COLO829 (cell line): ENCODE data around the gene KANSL1.
"Not testable (repeated sequence)": the region's sequence is repeated elsewhere in the genome, so short reads cannot be mapped to it uniquely, and the experiment has no call there.

Source experiments
- DNase-seq: peaks from one replicate; pipeline ENCODE4 v3.0.0; 2012; ENCODE audit warnings: low spot score

Gene KANSL1

GRCh38 chr17:46192189-46192438 is 1.1 kb downstream of the KANSL1 start:
- DNase-seq, result no peak

DNA sequence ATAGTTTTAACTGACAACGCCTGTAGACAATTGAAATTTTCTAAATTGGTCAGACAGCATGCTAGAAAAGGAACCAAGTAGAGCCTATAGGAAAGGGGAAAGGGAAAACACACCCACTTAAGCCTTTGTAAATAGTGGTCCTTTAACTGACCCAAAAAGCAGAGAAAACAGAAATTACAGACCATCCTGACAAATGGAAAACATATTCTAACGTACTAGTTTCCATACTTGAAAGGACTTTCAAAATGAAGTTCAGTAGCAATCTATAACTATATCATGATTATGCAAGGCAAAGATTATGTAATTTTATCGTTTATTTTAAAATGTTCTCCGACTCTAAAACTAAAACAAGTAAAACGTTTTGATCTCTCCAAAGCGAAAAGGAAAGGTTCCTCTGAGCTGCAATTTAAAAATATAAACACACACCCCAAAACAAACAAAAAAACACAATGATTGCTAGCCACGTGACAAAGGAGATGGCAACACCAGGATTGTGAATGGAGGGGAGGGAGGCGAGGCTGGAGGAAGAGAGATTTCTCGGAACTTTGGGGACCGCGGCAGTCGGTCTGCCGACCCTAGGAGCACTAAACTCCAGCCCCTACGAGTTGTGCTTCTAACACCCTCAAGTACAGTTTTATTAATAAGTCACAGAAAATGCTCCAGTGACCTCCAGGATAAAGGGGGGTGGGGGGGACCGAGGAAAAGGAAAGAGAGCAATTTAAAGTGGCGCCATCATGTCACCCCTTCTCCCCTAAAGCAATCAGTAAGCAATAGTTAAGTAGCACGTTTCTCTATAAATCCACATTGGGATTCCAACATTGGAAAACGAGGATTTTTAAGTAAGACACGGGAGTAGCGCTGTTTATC is 1.7 kb downstream of the KANSL1 start:
- DNase-seq, result no peak

- no peak for DNase-seq
These were observed 2.5 kb downstream of the KANSL1 start for GRCh38 chr17:46190763-46191162.

- DNase-seq, result not testable (repeated sequence)
These were observed 6.4 kb downstream of the KANSL1 start for GRCh38 chr17:46186827-46187235.

- no peak for DNase-seq
These were observed 8.5 kb downstream of the KANSL1 start for GRCh38 chr17:46184696-46185095.

DNA sequence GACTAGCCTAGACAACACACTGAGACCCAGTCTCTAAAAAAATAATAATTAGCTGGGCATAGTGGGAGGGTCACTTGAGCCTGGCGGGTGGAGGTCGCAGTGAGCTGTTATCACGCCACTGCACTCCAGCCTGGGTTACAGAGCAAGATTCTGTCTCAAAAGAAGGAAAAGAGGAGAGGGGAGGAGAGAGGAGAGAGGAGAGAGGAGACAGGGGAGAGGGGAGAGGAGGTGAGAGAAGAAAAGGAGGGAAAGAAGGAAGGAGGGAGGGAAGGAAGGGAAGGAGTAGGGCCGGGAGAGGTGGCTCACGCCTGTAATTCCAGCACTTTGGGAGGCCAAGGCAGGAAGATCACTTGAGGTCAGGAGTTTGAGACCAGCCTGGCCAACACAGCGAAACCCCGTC is 9.8 kb downstream of the KANSL1 start:
- DNase-seq, result not testable (repeated sequence)

GRCh38 chr17:46182961-46183360 is 10.3 kb downstream of the KANSL1 start:
- DNase-seq, result no peak

- no peak for DNase-seq
These were observed 11.3 kb downstream of the KANSL1 start for GRCh38 chr17:46181940-46182339.

DNA sequence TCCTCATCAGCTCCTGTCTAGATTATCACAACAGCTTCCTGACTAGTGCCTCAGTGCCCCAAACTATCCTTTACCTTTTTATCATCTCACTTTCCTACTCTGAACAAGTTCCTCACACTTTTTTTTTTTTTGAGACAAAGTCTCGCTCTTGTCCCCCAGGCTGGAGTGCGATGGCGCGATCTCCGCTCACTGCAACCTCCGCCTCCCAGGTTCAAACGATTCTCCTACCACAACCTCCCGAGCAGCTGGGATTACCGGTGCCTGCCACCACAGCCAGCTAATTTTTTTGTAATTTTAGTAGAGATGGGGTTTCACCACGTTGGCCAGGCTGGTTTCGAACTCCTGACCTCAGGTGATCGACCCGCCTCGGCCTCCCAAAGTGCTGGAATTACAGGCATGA is 11.9 kb downstream of the KANSL1 start:
- not testable (repeated sequence) for DNase-seq

DNA sequence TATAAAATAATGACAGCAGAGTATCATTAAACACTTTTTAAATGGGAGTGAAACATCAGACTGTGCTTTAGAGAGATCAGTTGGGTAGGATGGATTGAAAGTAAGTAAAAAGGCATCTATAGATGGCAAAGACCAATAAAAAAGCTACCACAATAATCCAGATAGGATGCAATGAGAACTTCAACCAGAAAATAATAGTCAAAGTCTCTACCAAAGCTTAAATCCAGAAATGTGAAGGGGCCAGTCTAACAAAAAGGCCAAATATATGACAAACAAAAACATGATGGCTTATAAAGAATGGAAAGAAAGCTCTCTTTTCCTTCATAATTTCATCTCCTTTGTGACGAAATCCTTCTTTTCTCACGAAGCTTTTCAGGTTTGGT is 12.3 kb downstream of the KANSL1 start:
- DNase-seq, result no peak

GRCh38 chr17:46180185-46180891 is 12.9 kb downstream of the KANSL1 start:
- DNase-seq, result not testable (repeated sequence)

GRCh38 chr17:46179375-46179999 is 13.7 kb downstream of the KANSL1 start:
- DNase-seq, result no peak

GRCh38 chr17:46178550-46179214 is 14.5 kb downstream of the KANSL1 start:
- DNase-seq, result no peak

DNA sequence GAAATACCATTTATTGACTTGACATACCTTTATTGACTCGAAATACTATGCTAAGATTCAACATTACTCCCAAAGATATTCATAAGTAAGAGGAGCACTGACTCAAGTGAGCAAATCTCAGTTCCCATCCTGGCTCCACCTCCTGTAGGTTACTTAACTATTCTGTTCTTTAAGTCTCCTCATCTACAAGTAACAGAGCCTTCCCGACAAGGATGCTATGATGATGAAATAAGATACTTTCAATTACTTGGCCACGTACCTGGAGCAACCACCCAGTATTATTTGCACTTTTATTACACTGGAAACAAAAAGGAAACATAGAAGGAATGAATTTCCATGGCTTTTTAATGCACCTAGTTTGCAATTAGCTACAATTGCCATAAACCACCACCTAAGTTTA is 16.3 kb downstream of the KANSL1 start:
- no peak for DNase-seq

DNA sequence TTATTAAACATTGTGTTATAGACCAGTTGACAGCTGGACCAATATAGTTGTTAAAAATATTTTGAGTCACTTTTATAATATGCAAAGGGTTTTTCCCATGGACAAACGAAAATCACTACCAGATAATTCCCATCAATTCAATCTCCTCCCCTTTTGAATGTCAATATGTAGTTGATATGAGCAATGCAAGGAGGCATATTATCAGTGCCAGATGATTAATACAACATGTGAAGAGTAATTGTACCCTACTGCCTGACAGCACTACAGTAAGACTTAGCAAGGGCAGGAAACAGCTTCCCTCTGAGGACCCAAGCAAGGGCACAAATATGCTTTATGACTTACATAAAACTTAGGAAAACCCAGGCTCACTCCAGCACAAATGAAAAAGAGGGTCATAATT is 17.3 kb downstream of the KANSL1 start:
- no peak for DNase-seq

- no peak for DNase-seq
These were observed 20.1 kb downstream of the KANSL1 start for GRCh38 chr17:46173153-46173552.

- no peak for DNase-seq
These were observed 21.3 kb downstream of the KANSL1 start for GRCh38 chr17:46171939-46172338.

DNA sequence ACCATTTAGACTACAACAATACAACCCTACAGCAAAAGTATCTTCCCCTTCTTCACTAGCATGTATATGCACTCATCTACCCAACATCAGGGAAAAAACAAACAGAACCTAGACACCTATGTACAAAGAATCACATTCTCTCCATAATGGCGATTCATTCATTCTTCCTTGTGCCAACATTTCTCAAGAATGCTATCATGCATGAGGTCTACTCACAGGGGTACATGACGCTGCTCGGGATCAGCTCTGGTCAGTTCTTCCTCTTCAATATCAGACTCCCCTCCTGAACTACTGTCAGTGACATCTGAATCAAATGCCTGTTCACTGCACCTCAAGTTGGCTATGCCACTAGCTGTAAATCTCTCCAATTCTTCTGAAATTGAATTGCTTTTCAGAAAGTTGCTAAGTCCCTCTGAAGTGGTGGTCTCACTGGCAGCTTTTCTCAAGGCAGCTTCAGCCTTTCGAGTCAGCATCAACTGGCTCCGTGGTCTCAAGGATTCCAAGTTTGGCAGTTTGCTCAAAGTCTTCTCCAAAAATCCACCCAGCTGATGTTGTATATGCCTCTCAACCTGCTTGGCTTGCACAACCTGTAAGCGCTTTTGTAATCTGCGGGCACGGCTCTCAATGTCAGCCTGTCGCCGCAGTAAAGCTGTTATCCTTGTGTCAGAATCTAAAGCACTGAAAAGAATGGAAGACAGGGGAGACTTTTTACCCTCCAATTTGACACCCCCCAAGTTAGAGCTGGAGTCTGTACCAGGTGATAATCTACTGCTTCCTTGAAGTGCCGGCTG is 22.4 kb downstream of the KANSL1 start:
- no peak for DNase-seq

GRCh38 chr17:46169913-46170638 is 23.2 kb downstream of the KANSL1 start:
- DNase-seq, result no peak

DNA sequence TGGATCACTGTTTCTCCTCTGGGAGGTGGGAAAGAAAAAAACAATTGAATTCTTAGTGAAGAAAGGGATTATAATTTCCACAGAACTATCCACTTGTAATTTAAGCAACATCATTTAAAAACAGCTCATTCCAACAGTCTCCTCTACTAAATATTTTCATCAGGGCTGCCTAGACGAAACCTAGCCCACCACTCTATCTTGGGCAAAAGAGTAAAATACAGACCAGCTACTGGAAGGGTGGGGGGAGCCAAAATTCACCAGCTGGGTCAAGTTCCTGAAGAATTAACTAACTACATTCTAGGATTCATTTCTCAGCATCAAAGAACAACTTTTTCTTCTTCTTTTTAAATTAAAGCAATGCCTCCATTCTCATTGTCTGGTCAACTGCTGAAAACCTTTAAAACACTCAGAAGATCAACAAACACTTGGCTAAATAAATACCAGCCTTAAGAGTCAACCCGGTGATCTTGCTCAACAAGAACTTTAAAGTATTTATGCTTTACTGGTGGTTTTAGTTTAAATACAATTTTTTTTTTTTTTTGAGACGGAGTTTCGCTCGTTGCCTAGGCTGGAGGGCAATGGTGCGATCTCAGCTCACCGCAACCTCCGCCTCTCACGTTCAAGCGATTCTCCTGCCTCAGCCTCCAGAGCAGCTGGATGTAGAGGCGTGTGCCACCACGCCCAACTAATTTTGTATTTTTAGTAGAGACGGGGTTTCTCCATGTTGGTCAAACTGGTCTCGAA is 25.2 kb downstream of the KANSL1 start:
- no peak for DNase-seq

DNA sequence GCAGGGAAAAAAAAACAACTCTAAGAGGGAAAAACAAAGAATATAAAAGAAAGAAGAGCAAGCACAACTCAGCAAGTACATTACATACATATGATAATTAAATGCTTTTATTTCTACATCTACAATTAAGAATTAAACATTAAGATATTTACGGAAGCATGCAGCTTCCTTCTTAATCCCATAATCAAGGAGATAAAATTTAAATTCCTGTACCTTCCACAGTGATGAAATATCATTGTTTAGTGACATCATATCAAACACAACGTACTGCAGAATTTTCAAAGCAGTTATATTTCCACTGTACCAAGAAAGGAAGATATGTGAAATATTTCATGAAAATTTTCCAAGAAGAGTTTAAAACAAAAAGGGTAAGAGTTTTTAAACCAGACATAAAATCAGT is 26.0 kb downstream of the KANSL1 start:
- no peak for DNase-seq
